HFFc6 (cell line): ENCODE measurements around the gene UBE2L6. TPM values are rescaled to one million over a fixed set of nuclear protein-coding genes. Genes with fewer than 3 reads are reported as not detected.

Experiments used
- DNase-seq: peaks from one replicate; pipeline ENCODE4 v3.0.0-alpha.2; 2018
- H3K27ac Mint-ChIP-seq: 2 replicates; pipeline ENCODE4 v1.8.0; 2020; ENCODE audit warnings: mild to moderate bottlenecking, mixed read lengths
- H3K27me3 Mint-ChIP-seq: 2 replicates; pipeline ENCODE4 v1.8.0; 2021; ENCODE audit warnings: mild to moderate bottlenecking, moderate library complexity, mixed read lengths; ENCODE audit not compliant: insufficient read depth
- H3K36me3 Mint-ChIP-seq: 2 replicates; pipeline ENCODE4 v1.8.0; 2021; ENCODE audit warnings: low read depth, mixed read lengths
- H3K4me1 Mint-ChIP-seq: 2 replicates; pipeline ENCODE4 v1.8.0; 2020; ENCODE audit warnings: low read depth, mixed read lengths
- H3K4me3 Mint-ChIP-seq: 2 replicates; pipeline ENCODE4 v1.8.0; 2020; ENCODE audit warnings: mild to moderate bottlenecking, moderate library complexity, mixed read lengths
- H3K9me3 Mint-ChIP-seq: 2 replicates; pipeline ENCODE4 v1.8.0; 2020; ENCODE audit warnings: mild to moderate bottlenecking, mixed read lengths
- CTCF ChIP-seq: fragments of 200-600 bp; sonication (generic); IDR thresholded peaks from 2 replicates; pipeline ENCODE4 v1.5.0; 2021; ENCODE audit warnings: antibody characterized with exemption, mild to moderate bottlenecking
- total RNA-seq, 6 experiments: library from RNA; stranded (reverse); fragmentation: NEBNext Ultra II Directional; extraction: Animal tissue kit (Norgen Biotek cat#: 25700); gene quantifications; 2 replicates in 1 of 6; 3 replicates in 5 of 6; pipeline ENCODE4 v1.2.3, GENCODE V29; 2021

The UBE2L6 gene
- total RNA-seq, 6 experiments from 2014 or later: 34.1 to 46.5 (median 43.3) TPM

- Mint-ChIP-seq H3K36me3 (no peaks in the 10 kb centered on the region), H3K27ac (no peak overlapping the region), H3K4me3 (no peak overlapping the region), H3K27me3 (peaks cover 18% of the 10 kb centered on the region), H3K9me3 (no peaks in the 10 kb centered on the region), H3K4me1 (no peaks in the 10 kb centered on the region)
- TF ChIP-seq CTCF: no peak
- DNase-seq: no peak
Observed at GRCh38 chr11:57605028-57605420, 37.6 kb upstream of the UBE2L6 start.

GRCh38 chr11:57604296-57605027 lies 37.0 kb upstream of the UBE2L6 start:
- H3K27ac Mint-ChIP-seq: no peak overlapping the region
- no peaks in the 10 kb centered on the region for H3K36me3 Mint-ChIP-seq
- H3K4me3 Mint-ChIP-seq: no peak overlapping the region
- peaks cover 18% of the 10 kb centered on the region for H3K27me3 Mint-ChIP-seq
- TF ChIP-seq CTCF: no peak
- DNase-seq: no peak
- H3K9me3 Mint-ChIP-seq: no peaks in the 10 kb centered on the region
- H3K4me1 Mint-ChIP-seq: no peaks in the 10 kb centered on the region

GRCh38 chr11:57601297-57601696 lies 33.8 kb upstream of the UBE2L6 start:
- H3K4me1 Mint-ChIP-seq: peaks cover 12% of the 10 kb centered on the region
- H3K27ac Mint-ChIP-seq: no peak overlapping the region
- no peaks in the 10 kb centered on the region for H3K9me3 Mint-ChIP-seq
- H3K36me3 Mint-ChIP-seq: no peaks in the 10 kb centered on the region
- TF ChIP-seq CTCF: no peak
- peaks cover 26% of the 10 kb centered on the region for H3K27me3 Mint-ChIP-seq
- no peak for DNase-seq
- no peak overlapping the region for H3K4me3 Mint-ChIP-seq

GRCh38 chr11:57599381-57599780 lies 31.9 kb upstream of the UBE2L6 start:
- Mint-ChIP-seq H3K36me3 (no peaks in the 10 kb centered on the region), H3K9me3 (no peaks in the 10 kb centered on the region), H3K4me3 (no peak overlapping the region), H3K4me1 (peaks cover 12% of the 10 kb centered on the region), H3K27ac (no peak overlapping the region), H3K27me3 (peaks cover 31% of the 10 kb centered on the region)
- DNase-seq: no peak
- no peak for TF ChIP-seq CTCF

GRCh38 chr11:57598831-57599155 lies 31.3 kb upstream of the UBE2L6 start:
- no peaks in the 10 kb centered on the region for H3K9me3 Mint-ChIP-seq
- no peak for TF ChIP-seq CTCF
- DNase-seq: no peak
- H3K27me3 Mint-ChIP-seq: peaks cover 36% of the 10 kb centered on the region
- H3K4me1 Mint-ChIP-seq: peaks cover 12% of the 10 kb centered on the region
- H3K27ac Mint-ChIP-seq: no peak overlapping the region
- H3K4me3 Mint-ChIP-seq: no peak overlapping the region
- H3K36me3 Mint-ChIP-seq: no peaks in the 10 kb centered on the region
